GM19351 (cell line): ENCODE results near the gene MTRF1.
"Not testable (repeated sequence)": the region's sequence is repeated elsewhere in the genome, so short reads cannot be mapped to it uniquely, and the experiment has no call there.

ENCODE experiments used
- ATAC-seq: cut with Tn5 transposase; IDR thresholded peaks from one replicate; pipeline ENCODE4 v1.9.1; 2021; ENCODE audit warnings: mild to moderate bottlenecking, moderate library complexity; ENCODE audit not compliant: unreplicated experiment

MTRF1 gene

GRCh38 chr13:41179593-41180250, 83.7 kb downstream of the MTRF1 start:
- no peak for ATAC-seq

- ATAC-seq: no peak
Measured at GRCh38 chr13:41178040-41178439, 85.3 kb downstream of the MTRF1 start.

- no peak for ATAC-seq
Measured at GRCh38 chr13:41177616-41178015, 85.8 kb downstream of the MTRF1 start.

- ATAC-seq: not testable (repeated sequence)
Measured at GRCh38 chr13:41175576-41175975, 87.8 kb downstream of the MTRF1 start.
